Smooth muscle cell (in vitro differentiated cells): ENCODE measurements around the gene FSD2. TPM values are rescaled to one million over a fixed set of nuclear protein-coding genes. Genes with fewer than 3 reads are reported as not detected.
A peak's percentile ranks its signal among the peaks of the same experiment; 100 is the strongest.

Experiments
- DNase-seq: peaks from one replicate; lab custom pipeline; 2025; ENCODE audit not compliant: unreplicated experiment; lab: John Stamatoyannopoulos, UW
- H2AFZ ChIP-seq: fragments of 200-600 bp; sonication (generic); 2 replicates; pipeline ENCODE4 v1.6.0; 2016; ENCODE audit warnings: antibody characterized with exemption, low read depth, mild to moderate bottlenecking
- H3F3A ChIP-seq: fragments of 200-600 bp; sonication (generic); 2 replicates; pipeline ENCODE4 v1.6.0; 2017; ENCODE audit warnings: antibody characterized with exemption, low read depth
- H3K27ac ChIP-seq: fragments of 200-600 bp; sonication (generic); 2 replicates; pipeline ENCODE4 v1.5.1; 2016; ENCODE audit warnings: low read depth, mild to moderate bottlenecking
- H3K27me3 ChIP-seq: fragments of 200-600 bp; sonication (generic); 2 replicates; pipeline ENCODE4 v1.6.1; 2016; ENCODE audit warnings: low read depth, mild to moderate bottlenecking
- H3K36me3 ChIP-seq: fragments of 200-600 bp; sonication (generic); 2 replicates; pipeline ENCODE4 v1.5.1; 2016; ENCODE audit warnings: low read depth
- H3K4me1 ChIP-seq: fragments of 200-600 bp; sonication (generic); 2 replicates; pipeline ENCODE4 v1.5.1; 2016; ENCODE audit warnings: low read depth
- H3K4me2 ChIP-seq: fragments of 200-600 bp; sonication (generic); 2 replicates; pipeline ENCODE4 v1.6.0; 2016; ENCODE audit warnings: mild to moderate bottlenecking
- H3K4me3 ChIP-seq: fragments of 200-600 bp; sonication (generic); 2 replicates; pipeline ENCODE4 v1.5.1; 2016; ENCODE audit warnings: mild to moderate bottlenecking
- H3K79me2 ChIP-seq: fragments of 200-600 bp; sonication (generic); 2 replicates; pipeline ENCODE4 v1.6.0; 2016; ENCODE audit warnings: low read depth, mild to moderate bottlenecking
- H3K9ac ChIP-seq: fragments of 200-600 bp; sonication (generic); 2 replicates; pipeline ENCODE4 v1.6.0; 2016; ENCODE audit warnings: low read depth
- H3K9me3 ChIP-seq: fragments of 200-600 bp; sonication (generic); replicated peaks from 2 replicates; pipeline ENCODE4 v1.5.1; 2016; ENCODE audit warnings: low read depth
- H4K20me1 ChIP-seq: fragments of 200-600 bp; sonication (generic); 2 replicates; pipeline ENCODE4 v1.6.0; 2016; ENCODE audit warnings: low read depth
- CTCF ChIP-seq: fragments of 200-600 bp; sonication (generic); IDR thresholded peaks from 2 replicates; pipeline ENCODE4 v1.5.1; 2017; ENCODE audit warnings: borderline replicate concordance, mild to moderate bottlenecking, antibody characterized with exemption; ENCODE audit not compliant: insufficient read depth, poor library complexity, severe bottlenecking
- WGBS: methylation state at CpG from one replicate; pipeline ENCODE4 v1.1.7; 2016; ENCODE audit warnings: low lambda C conversion rate; 5-methylcytosine and 5-hydroxymethylcytosine counted together
- polyA plus RNA-seq: library from polyadenylated mRNA; unstranded; fragments of >200 nt; fragmentation: Nextera tagmentation; extraction: Ambion mirVana; gene quantifications from 2 replicates; pipeline ENCODE4 v1.2.1, GENCODE V29; 2016
- total RNA-seq: library from RNA; depleted of rRNA; stranded (reverse); fragments of >200 nt; gene quantifications from 2 replicates; pipeline ENCODE4 v1.2.3, GENCODE V29; 2014

FSD2 gene
- total and polyA plus RNA-seq, 2 experiments from 2014 or later: not detected

GRCh38 chr15:82839136-82839535, 33.3 kb upstream of the FSD2 start:
- H3K27me3 ChIP-seq: no peaks in the 10 kb centered on the region
- H4K20me1 ChIP-seq: no peaks in the 10 kb centered on the region
- H2AFZ ChIP-seq: no peak overlapping the region
- no peak overlapping the region for H3K4me3 ChIP-seq
- H3F3A ChIP-seq: no peaks in the 10 kb centered on the region
- TF ChIP-seq CTCF: no peak
- no peak for DNase-seq
- no peaks in the 10 kb centered on the region for H3K4me1 ChIP-seq
- no peaks in the 10 kb centered on the region for H3K9me3 ChIP-seq
- peaks cover 7% of the 10 kb centered on the region for H3K36me3 ChIP-seq
- H3K79me2 ChIP-seq: no peaks in the 10 kb centered on the region
- H3K4me2 ChIP-seq: no peak overlapping the region
- H3K27ac ChIP-seq: no peak overlapping the region
- no peak overlapping the region for H3K9ac ChIP-seq

GRCh38 chr15:82838096-82838735, 32.3 kb upstream of the FSD2 start:
- H3F3A ChIP-seq: no peaks in the 10 kb centered on the region
- H2AFZ ChIP-seq: no peak overlapping the region
- H3K27ac ChIP-seq: no peak overlapping the region
- no peak overlapping the region for H3K4me2 ChIP-seq
- H3K4me3 ChIP-seq: no peak overlapping the region
- no peaks in the 10 kb centered on the region for H4K20me1 ChIP-seq
- H3K4me1 ChIP-seq: no peaks in the 10 kb centered on the region
- H3K9ac ChIP-seq: no peak overlapping the region
- DNase-seq: no peak
- H3K9me3 ChIP-seq: no peaks in the 10 kb centered on the region
- H3K79me2 ChIP-seq: no peaks in the 10 kb centered on the region
- H3K27me3 ChIP-seq: no peaks in the 10 kb centered on the region
- TF ChIP-seq CTCF: no peak
- 96% methylated on average over 13 of the region's 14 CpGs for WGBS
- H3K36me3 ChIP-seq: peaks cover 10% of the 10 kb centered on the region

- 98% methylated on average over 7 of the region's 7 CpGs for WGBS
- TF ChIP-seq CTCF: no peak
- Histone ChIP-seq H3K4me2 (no peak overlapping the region), H3K9ac (no peak overlapping the region), H3K27me3 (no peaks in the 10 kb centered on the region), H3K9me3 (no peaks in the 10 kb centered on the region), H3K27ac (no peak overlapping the region), H3K4me1 (no peaks in the 10 kb centered on the region), H3K4me3 (no peak overlapping the region), H3K36me3 (peaks cover 15% of the 10 kb centered on the region), H3K79me2 (no peaks in the 10 kb centered on the region), H4K20me1 (no peaks in the 10 kb centered on the region), H3F3A (no peaks in the 10 kb centered on the region), H2AFZ (no peak overlapping the region)
- DNase-seq: no peak
Measured at GRCh38 chr15:82835391-82835917, 29.6 kb upstream of the FSD2 start.

GRCh38 chr15:82833362-82833682, 27.5 kb upstream of the FSD2 start:
- TF ChIP-seq CTCF: no peak
- Histone ChIP-seq H3K4me1 (no peaks in the 10 kb centered on the region), H3K27ac (peak overlapping the region; percentile 91), H3K27me3 (no peaks in the 10 kb centered on the region), H3K36me3 (peaks cover 25% of the 10 kb centered on the region), H4K20me1 (no peaks in the 10 kb centered on the region), H3K4me3 (no peak overlapping the region), H3K4me2 (peak overlapping the region; percentile 57), H3K9ac (peak overlapping the region; percentile 63), H2AFZ (no peak overlapping the region), H3K79me2 (no peaks in the 10 kb centered on the region), H3K9me3 (no peaks in the 10 kb centered on the region), H3F3A (no peaks in the 10 kb centered on the region)
- WGBS: 96% methylated on average over 4 of the region's 4 CpGs
- DNase-seq: no peak
